MM.1S (cell line): ENCODE results near the gene ECI2.

Experiments
- DNase-seq: peaks from one replicate; pipeline ENCODE4 v3.0.0-alpha.2; 2015
- H2AFZ ChIP-seq: fragments of 300-600 bp; sonication (generic); 2 replicates; pipeline ENCODE4 v1.6.0; 2016; ENCODE audit warnings: antibody characterized with exemption, low read length
- H3F3A ChIP-seq: fragments of 300-600 bp; sonication (generic); 2 replicates; pipeline ENCODE4 v1.6.1; 2016; ENCODE audit warnings: mild to moderate bottlenecking, antibody characterized with exemption, low read length, moderate library complexity, mixed read lengths; ENCODE audit not compliant: insufficient read depth
- H3K27ac ChIP-seq: fragments of 300-600 bp; sonication (generic); 2 replicates; pipeline ENCODE4 v1.5.1; 2016; ENCODE audit warnings: mild to moderate bottlenecking, low read length
- H3K27me3 ChIP-seq: fragments of 300-600 bp; sonication (generic); replicated peaks from 2 replicates; pipeline ENCODE4 v1.6.0; 2016; ENCODE audit warnings: low read length; ENCODE audit not compliant: insufficient read depth
- H3K36me3 ChIP-seq: fragments of 300-600 bp; sonication (generic); replicated peaks from 2 replicates; pipeline ENCODE4 v1.6.1; 2016; ENCODE audit warnings: mild to moderate bottlenecking, low read length, mixed read lengths; ENCODE audit not compliant: insufficient read depth
- H3K4me1 ChIP-seq: fragments of 300-600 bp; sonication (generic); 2 replicates; pipeline ENCODE4 v1.6.1; 2016; ENCODE audit warnings: low read length, mixed read lengths
- H3K4me2 ChIP-seq: fragments of 300-600 bp; sonication (generic); 2 replicates; pipeline ENCODE4 v1.6.0; 2016; ENCODE audit warnings: low read depth, low read length
- H3K4me3 ChIP-seq: fragments of 300-600 bp; sonication (generic); 2 replicates; pipeline ENCODE4 v1.5.1; 2016; ENCODE audit warnings: low read length, mixed read lengths
- H3K79me2 ChIP-seq: fragments of 300-600 bp; sonication (generic); 2 replicates; pipeline ENCODE4 v1.6.1; 2016; ENCODE audit warnings: mixed run types, low read length, mixed read lengths
- H3K9ac ChIP-seq: fragments of 300-600 bp; sonication (generic); 2 replicates; pipeline ENCODE4 v1.6.1; 2016; ENCODE audit warnings: low read length, mixed read lengths
- H3K9me2 ChIP-seq: fragments of 300-600 bp; sonication (generic); replicated peaks from 2 replicates; pipeline ENCODE4 v1.6.1; 2016; ENCODE audit warnings: mild to moderate bottlenecking, low read length, mixed read lengths; ENCODE audit not compliant: insufficient read depth
- H3K9me3 ChIP-seq: fragments of 300-600 bp; sonication (generic); replicated peaks from 2 replicates; pipeline ENCODE4 v1.6.1; 2016; ENCODE audit warnings: mild to moderate bottlenecking, low read length, mixed read lengths; ENCODE audit not compliant: insufficient read depth
- H4K20me1 ChIP-seq: fragments of 300-600 bp; sonication (generic); 2 replicates; pipeline ENCODE4 v1.6.1; 2016; ENCODE audit warnings: mild to moderate bottlenecking, low read length, moderate library complexity, mixed read lengths; ENCODE audit not compliant: insufficient read depth
- EZH2 ChIP-seq: fragments of 300-600 bp; sonication (generic); optimal IDR thresholded peaks from 2 replicates; pipeline ENCODE3; 2017; ENCODE audit warnings: low read depth, mild to moderate bottlenecking, antibody characterized with exemption, low read length, mixed read lengths
- EZH2phosphoT487 ChIP-seq: fragments of 300-600 bp; sonication (generic); IDR thresholded peaks from 2 replicates; pipeline ENCODE4 v1.6.1; 2018; ENCODE audit warnings: antibody characterized with exemption, low read length
- TF ChIP-seq, protein P1 (sequence below): fragments of 300-600 bp; sonication (generic); IDR thresholded peaks from 2 replicates; pipeline ENCODE4 v1.5.1; 2016; ENCODE audit warnings: antibody characterized with exemption, low read length, mixed read lengths

Gene ECI2

DNA sequence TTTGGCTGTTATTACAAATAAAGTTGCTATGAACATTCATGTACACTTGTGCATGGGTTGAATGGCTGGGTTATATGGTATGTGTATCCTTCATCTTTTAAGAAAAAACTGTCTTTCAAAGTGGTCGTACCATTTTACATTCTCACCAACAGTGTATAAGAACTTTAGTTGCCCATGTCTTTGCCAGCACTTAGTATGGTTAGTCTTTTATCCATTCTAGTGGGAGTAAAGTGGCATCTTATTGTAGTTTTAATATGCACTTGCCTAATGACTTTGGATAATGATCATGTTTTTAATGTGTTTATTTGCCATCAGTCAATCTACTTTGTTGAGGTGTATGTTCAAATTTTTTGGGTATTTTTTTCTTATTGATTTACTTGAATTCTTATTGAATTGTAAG is 32.5 kb upstream of the ECI2 start:
- no peaks in the 10 kb centered on the region for H3K4me1 ChIP-seq
- TF ChIP-seq EZH2phosphoT487, result no peak
- TF ChIP-seq, protein P1, sequence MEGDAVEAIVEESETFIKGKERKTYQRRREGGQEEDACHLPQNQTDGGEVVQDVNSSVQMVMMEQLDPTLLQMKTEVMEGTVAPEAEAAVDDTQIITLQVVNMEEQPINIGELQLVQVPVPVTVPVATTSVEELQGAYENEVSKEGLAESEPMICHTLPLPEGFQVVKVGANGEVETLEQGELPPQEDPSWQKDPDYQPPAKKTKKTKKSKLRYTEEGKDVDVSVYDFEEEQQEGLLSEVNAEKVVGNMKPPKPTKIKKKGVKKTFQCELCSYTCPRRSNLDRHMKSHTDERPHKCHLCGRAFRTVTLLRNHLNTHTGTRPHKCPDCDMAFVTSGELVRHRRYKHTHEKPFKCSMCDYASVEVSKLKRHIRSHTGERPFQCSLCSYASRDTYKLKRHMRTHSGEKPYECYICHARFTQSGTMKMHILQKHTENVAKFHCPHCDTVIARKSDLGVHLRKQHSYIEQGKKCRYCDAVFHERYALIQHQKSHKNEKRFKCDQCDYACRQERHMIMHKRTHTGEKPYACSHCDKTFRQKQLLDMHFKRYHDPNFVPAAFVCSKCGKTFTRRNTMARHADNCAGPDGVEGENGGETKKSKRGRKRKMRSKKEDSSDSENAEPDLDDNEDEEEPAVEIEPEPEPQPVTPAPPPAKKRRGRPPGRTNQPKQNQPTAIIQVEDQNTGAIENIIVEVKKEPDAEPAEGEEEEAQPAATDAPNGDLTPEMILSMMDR, result no peak
- no peak for TF ChIP-seq EZH2
- H3K27me3 ChIP-seq, result no peaks in the 10 kb centered on the region
- H3K9me3 ChIP-seq, result no peaks in the 10 kb centered on the region
- H3K4me2 ChIP-seq, result no peak overlapping the region
- H3K9ac ChIP-seq, result no peak overlapping the region
- H3K27ac ChIP-seq, result no peak overlapping the region
- no peak for DNase-seq
- no peak overlapping the region for H3K4me3 ChIP-seq
- no peaks in the 10 kb centered on the region for H3K79me2 ChIP-seq
- no peaks in the 10 kb centered on the region for H3F3A ChIP-seq
- H4K20me1 ChIP-seq, result no peaks in the 10 kb centered on the region
- H3K9me2 ChIP-seq, result no peaks in the 10 kb centered on the region
- no peak overlapping the region for H2AFZ ChIP-seq
- no peaks in the 10 kb centered on the region for H3K36me3 ChIP-seq

DNA sequence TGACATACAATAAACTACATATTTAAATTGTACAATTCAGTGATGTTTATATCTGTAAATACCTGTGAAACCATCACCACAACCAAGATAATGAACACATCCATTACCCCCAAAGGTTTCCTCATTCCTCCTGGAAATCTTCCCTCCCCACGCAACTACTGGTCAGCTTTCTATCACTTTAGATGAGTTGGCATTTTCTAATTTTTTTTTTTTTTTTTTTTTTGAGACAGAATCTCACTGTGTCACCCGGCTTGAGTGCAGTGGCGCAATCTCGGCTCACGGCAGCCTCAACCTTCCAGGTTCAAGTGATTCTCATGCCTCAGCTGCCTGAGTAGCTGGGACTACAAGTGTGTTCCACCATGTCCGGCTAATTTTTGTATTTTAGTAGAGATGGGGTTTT is 31.7 kb upstream of the ECI2 start:
- Histone ChIP-seq H3K4me2 (no peak overlapping the region), H3K9ac (no peak overlapping the region), H3F3A (no peaks in the 10 kb centered on the region), H2AFZ (no peak overlapping the region), H4K20me1 (no peaks in the 10 kb centered on the region), H3K36me3 (no peaks in the 10 kb centered on the region), H3K9me2 (no peaks in the 10 kb centered on the region), H3K4me3 (no peak overlapping the region), H3K27ac (no peak overlapping the region), H3K79me2 (no peaks in the 10 kb centered on the region), H3K9me3 (no peaks in the 10 kb centered on the region), H3K27me3 (no peaks in the 10 kb centered on the region), H3K4me1 (no peaks in the 10 kb centered on the region)
- no peak for DNase-seq
- TF ChIP-seq EZH2, result no peak
- TF ChIP-seq, protein P1, result no peak
- TF ChIP-seq EZH2phosphoT487, result no peak

- DNase-seq, result no peak
- Histone ChIP-seq H4K20me1 (no peaks in the 10 kb centered on the region), H3K9me3 (no peaks in the 10 kb centered on the region), H3K4me3 (no peak overlapping the region), H2AFZ (no peak overlapping the region), H3K9ac (no peak overlapping the region), H3K79me2 (no peaks in the 10 kb centered on the region), H3F3A (no peaks in the 10 kb centered on the region), H3K27me3 (no peaks in the 10 kb centered on the region), H3K27ac (no peak overlapping the region), H3K4me2 (no peak overlapping the region), H3K36me3 (no peaks in the 10 kb centered on the region), H3K4me1 (no peaks in the 10 kb centered on the region), H3K9me2 (no peaks in the 10 kb centered on the region)
- TF ChIP-seq, protein P1, result no peak
- TF ChIP-seq EZH2phosphoT487 (no peak), EZH2 (no peak)
Observed at GRCh38 chr6:4164456-4164855, 29.1 kb upstream of the ECI2 start.

DNA sequence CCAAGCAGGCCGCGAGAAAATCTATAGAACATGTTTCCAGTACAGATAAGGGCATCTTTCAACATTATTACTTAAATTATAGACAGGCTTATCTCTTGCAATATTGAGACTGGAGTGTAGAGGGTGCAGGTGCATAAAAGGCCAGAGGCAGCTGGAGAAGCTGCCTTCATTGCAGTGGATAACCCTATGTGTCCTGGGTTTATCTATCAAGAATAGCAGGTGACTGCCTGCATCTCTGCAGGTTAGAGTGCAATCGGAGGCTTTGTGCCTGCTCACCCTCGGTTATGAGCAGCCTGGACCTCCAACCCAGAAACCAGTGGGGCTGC is 28.7 kb upstream of the ECI2 start:
- TF ChIP-seq, protein P1, result no peak
- TF ChIP-seq EZH2 (no peak), EZH2phosphoT487 (no peak)
- Histone ChIP-seq H4K20me1 (no peaks in the 10 kb centered on the region), H3F3A (no peaks in the 10 kb centered on the region), H3K9me3 (no peaks in the 10 kb centered on the region), H3K27ac (no peak overlapping the region), H3K4me2 (no peak overlapping the region), H2AFZ (no peak overlapping the region), H3K4me3 (no peak overlapping the region), H3K27me3 (no peaks in the 10 kb centered on the region), H3K4me1 (no peaks in the 10 kb centered on the region), H3K9ac (no peak overlapping the region), H3K36me3 (no peaks in the 10 kb centered on the region), H3K79me2 (no peaks in the 10 kb centered on the region), H3K9me2 (no peaks in the 10 kb centered on the region)
- DNase-seq, result no peak
